ENCODE measurements around the gene RPA3. TPM values are rescaled to one million over a fixed set of nuclear protein-coding genes. Genes with fewer than 3 reads are reported as not detected.

Gene RPA3
- total RNA-seq, 2 donors from 2014 or later, result 28.2 to 29.5 TPM

DNA sequence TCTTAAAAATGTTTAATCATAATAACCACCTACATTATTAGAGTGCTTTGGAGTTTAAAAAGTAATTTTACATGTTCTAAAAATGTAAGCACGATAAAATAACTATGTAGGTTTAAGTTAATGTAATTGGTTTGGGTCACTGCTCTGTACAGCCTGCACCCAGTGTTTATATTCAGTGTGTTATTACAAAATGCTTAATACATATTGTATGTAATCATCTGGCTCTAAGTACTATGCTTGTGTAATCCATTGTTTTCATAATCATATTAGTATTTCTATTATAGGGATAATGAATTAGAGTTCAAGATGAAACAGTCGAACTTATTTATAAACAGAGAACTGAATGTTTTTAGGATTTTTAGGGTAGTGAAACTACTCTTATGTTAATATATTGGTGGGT is 13.1 kb downstream of the RPA3 start:
- TF ChIP-seq POLR2AphosphoS5 (IDR thresholded peaks at IDR 0.05) (no peak), POLR2A (IDR thresholded peaks at IDR 0.05) (no peak)
- TF ChIP-seq, protein P1, sequence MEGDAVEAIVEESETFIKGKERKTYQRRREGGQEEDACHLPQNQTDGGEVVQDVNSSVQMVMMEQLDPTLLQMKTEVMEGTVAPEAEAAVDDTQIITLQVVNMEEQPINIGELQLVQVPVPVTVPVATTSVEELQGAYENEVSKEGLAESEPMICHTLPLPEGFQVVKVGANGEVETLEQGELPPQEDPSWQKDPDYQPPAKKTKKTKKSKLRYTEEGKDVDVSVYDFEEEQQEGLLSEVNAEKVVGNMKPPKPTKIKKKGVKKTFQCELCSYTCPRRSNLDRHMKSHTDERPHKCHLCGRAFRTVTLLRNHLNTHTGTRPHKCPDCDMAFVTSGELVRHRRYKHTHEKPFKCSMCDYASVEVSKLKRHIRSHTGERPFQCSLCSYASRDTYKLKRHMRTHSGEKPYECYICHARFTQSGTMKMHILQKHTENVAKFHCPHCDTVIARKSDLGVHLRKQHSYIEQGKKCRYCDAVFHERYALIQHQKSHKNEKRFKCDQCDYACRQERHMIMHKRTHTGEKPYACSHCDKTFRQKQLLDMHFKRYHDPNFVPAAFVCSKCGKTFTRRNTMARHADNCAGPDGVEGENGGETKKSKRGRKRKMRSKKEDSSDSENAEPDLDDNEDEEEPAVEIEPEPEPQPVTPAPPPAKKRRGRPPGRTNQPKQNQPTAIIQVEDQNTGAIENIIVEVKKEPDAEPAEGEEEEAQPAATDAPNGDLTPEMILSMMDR (IDR thresholded peaks at IDR 0.05), result no peak
- no peak overlapping the region for H3K27ac ChIP-seq
- no peak for DNase-seq (ENCODE audit: low spot score)
- no peak overlapping the region for H3K4me3 ChIP-seq
- 74% methylated on average over 2 of the region's 2 CpGs for WGBS
- no peaks in the 10 kb centered on the region for H3K27me3 ChIP-seq (replicated peaks; ENCODE audit: insufficient read depth)
- no peaks in the 10 kb centered on the region for H3K4me1 ChIP-seq (replicated peaks)
- H3K36me3 ChIP-seq, result no peaks in the 10 kb centered on the region
- H3K9me3 ChIP-seq, result no peaks in the 10 kb centered on the region
- intact Hi-C loops (cut with DNase I), result no loop called here

DNA sequence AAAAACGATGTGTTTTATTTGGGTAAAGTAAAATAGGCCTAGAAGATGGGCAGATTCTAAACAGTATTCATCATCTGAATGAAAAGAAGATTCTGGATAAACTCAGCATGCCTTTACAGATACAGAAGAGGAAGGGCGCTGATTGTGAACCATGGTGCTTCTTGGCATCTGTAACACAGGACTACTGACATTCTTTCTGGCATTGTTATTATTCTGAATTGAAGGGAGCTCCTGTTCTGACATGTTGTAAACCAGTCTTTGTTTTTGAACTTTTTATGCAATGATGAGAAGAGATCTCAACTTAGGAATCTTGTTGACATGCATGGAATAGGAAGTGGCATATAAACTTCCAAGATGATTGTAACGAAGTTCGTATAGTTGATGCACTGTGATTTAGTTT is 13.5 kb downstream of the RPA3 start:
- no peaks in the 10 kb centered on the region for H3K36me3 ChIP-seq
- no peak for DNase-seq (ENCODE audit: low spot score)
- H3K27ac ChIP-seq, result no peak overlapping the region
- 39% methylated on average over 4 of the region's 4 CpGs for WGBS
- H3K4me1 ChIP-seq (replicated peaks), result no peaks in the 10 kb centered on the region
- no peak for TF ChIP-seq POLR2AphosphoS5 (IDR thresholded peaks at IDR 0.05)
- TF ChIP-seq, protein P1 (IDR thresholded peaks at IDR 0.05), result no peak
- no peak overlapping the region for H3K4me3 ChIP-seq
- H3K9me3 ChIP-seq, result no peaks in the 10 kb centered on the region
- H3K27me3 ChIP-seq (replicated peaks; ENCODE audit: insufficient read depth), result no peaks in the 10 kb centered on the region
- intact Hi-C loops (cut with DNase I), result no loop called here

DNA sequence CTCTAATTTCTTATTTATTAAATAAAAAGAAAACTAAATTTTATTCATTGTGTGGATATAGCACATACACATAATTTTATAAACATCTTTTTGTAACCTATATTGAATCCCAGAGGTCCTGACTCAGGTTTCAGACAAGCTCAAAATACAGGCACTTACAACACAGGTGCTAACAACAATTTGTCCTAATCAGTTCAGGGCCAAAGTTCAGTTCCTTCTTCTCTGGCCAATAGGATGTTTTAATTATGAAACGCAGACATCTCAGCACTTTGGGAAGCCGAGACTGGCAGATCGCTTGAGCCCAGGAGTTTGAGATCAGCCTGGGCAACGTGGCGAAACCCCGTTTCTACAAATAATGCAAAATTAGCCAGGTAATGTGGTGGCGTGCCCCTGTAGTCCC is 15.0 kb downstream of the RPA3 start:
- no peaks in the 10 kb centered on the region for H3K9me3 ChIP-seq
- no peaks in the 10 kb centered on the region for H3K27me3 ChIP-seq (replicated peaks; ENCODE audit: insufficient read depth)
- H3K4me3 ChIP-seq, result no peak overlapping the region
- 97% methylated on average over 7 of the region's 7 CpGs for WGBS
- no peak overlapping the region for H3K27ac ChIP-seq
- no peak for DNase-seq (ENCODE audit: low spot score)
- intact Hi-C loops (cut with DNase I), result no loop called here
- H3K36me3 ChIP-seq, result no peaks in the 10 kb centered on the region
- no peaks in the 10 kb centered on the region for H3K4me1 ChIP-seq (replicated peaks)
- TF ChIP-seq, protein P1 (IDR thresholded peaks at IDR 0.05), result no peak
- no peak for TF ChIP-seq POLR2A (IDR thresholded peaks at IDR 0.05)
- TF ChIP-seq POLR2AphosphoS5 (IDR thresholded peaks at IDR 0.05), result no peak

DNA sequence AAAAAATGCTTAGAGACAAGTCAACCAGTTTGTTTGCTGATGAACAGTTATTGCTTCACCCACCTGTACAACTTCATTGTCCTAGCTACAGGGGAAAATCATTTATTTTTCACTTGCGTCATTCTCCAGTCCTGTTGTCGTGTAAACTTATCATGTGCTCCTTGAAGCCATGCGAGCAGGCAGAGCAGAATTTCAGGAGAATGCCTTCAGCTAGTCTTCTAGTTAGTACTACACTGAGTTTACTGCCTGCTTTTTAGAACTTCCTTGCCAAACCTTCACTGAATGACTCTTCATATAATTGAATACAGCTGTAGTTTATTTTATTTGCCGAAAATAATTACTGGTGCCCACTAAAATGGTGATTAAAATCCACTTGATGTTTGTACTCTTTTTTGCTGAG is 15.6 kb downstream of the RPA3 start:
- Histone ChIP-seq H3K4me3 (no peak overlapping the region), H3K27ac (no peak overlapping the region), H3K9me3 (no peaks in the 10 kb centered on the region), H3K4me1 (replicated peaks) (no peaks in the 10 kb centered on the region), H3K27me3 (replicated peaks; ENCODE audit: insufficient read depth) (no peaks in the 10 kb centered on the region), H3K36me3 (no peaks in the 10 kb centered on the region)
- 66% methylated on average over 4 of the region's 4 CpGs for WGBS
- intact Hi-C loops (cut with DNase I), result no loop called here
- DNase-seq (ENCODE audit: low spot score), result no peak
- TF ChIP-seq, protein P1 (IDR thresholded peaks at IDR 0.05), result no peak
- TF ChIP-seq POLR2AphosphoS5 (IDR thresholded peaks at IDR 0.05), result no peak
- no peak for TF ChIP-seq POLR2A (IDR thresholded peaks at IDR 0.05)

DNA sequence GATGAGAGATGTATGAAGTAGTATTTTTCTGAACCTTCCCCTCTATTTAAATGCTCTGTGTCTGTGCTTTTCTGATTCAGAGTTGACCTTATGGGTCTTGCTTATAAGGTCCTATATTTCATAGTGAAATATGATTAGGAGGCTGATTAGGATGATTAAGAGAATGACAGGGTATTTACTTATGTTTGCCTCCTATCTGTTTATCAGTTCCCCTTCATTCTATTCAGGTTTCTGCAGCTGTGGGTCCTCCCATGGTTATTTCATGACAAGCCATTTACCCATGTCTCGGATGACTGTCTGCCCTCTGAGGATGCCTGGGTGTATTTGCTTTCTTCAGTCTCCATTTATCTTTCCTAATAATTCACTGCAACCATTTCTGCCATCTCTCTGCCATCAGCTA is 16.9 kb downstream of the RPA3 start:
- Histone ChIP-seq H3K4me3 (no peak overlapping the region), H3K27me3 (replicated peaks; ENCODE audit: insufficient read depth) (no peaks in the 10 kb centered on the region), H3K9me3 (no peaks in the 10 kb centered on the region), H3K36me3 (no peaks in the 10 kb centered on the region), H3K4me1 (replicated peaks) (no peaks in the 10 kb centered on the region), H3K27ac (no peak overlapping the region)
- 100% methylated on average over 1 of the region's 1 CpG for WGBS
- TF ChIP-seq POLR2AphosphoS5 (IDR thresholded peaks at IDR 0.05) (no peak), POLR2A (IDR thresholded peaks at IDR 0.05) (no peak)
- TF ChIP-seq, protein P1 (IDR thresholded peaks at IDR 0.05), result no peak
- no peak for DNase-seq (ENCODE audit: low spot score)
- intact Hi-C loops (cut with DNase I), result no loop called here

Measured in prostate gland (tissue), 2 donors.